Embryonic facial prominence (tissue), 1 donor: Measurements from ENCODE around the gene RAD51AP2.
"Not testable (repeated sequence)": the region's sequence is repeated elsewhere in the genome, so short reads cannot be mapped to it uniquely, and the experiment has no call there.

Experiments used
- DNase-seq: peaks from one replicate; pipeline ENCODE4 v3.0.0-alpha.2; 2016; ENCODE audit errors: extremely low spot score

Gene RAD51AP2

DNA sequence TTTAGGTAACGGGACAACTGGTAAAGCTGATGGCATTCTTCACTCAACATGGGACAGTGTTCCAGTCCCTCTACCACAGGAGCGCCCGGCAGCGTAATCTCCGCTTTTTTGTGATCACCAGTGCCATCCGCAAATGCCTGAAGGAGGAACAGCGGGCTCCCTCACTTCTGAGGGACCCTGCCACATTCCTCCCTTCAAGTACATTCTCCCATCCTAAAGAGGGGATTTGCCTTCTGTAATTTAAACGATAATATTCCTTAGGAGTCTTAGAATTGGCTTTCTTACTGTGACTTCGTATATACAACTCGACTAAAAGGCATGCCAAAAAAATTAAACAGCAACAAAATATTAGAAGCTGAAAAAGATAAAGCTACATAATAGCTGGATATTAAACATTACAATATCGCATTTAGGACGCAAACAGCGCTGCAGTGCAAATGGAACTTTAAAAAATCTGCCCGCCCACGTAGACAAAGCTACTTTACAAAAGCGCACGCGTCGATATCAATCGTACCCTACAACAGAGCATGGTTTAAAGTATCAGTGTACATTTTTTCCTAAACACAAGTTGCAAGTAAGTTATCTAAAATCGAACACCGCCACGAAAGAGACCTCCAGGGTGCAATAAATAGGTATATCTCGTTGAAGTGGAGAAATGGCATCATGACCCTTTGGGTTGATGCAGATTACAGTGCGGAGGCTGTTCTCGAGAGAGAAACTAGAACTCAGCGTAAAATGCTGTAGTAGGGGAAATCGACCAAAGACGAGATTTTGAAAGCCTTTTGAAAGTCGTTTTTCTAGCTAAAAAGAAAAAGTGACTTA lies 20.0 kb upstream of the RAD51AP2 start:
- DNase-seq = no peak

DNA sequence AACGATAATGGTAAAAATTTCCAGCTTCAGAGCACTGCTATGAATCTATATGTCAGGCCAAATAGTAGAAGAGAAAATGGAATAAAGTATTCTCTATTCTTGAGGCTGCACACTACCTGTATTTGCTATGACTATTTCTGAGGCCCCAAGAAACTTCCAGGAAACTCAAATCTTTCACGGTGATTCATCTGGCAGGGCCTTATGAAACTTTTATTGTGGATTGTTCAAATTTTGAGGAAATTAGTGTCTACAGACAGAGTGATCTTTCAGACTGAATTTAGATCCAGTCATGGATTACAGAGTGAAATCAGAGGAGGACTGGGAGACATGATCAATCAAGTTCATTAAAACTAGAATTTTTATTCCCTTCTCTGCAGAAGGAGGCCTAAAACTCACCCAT lies 18.2 kb upstream of the RAD51AP2 start:
- no peak for DNase-seq

DNA sequence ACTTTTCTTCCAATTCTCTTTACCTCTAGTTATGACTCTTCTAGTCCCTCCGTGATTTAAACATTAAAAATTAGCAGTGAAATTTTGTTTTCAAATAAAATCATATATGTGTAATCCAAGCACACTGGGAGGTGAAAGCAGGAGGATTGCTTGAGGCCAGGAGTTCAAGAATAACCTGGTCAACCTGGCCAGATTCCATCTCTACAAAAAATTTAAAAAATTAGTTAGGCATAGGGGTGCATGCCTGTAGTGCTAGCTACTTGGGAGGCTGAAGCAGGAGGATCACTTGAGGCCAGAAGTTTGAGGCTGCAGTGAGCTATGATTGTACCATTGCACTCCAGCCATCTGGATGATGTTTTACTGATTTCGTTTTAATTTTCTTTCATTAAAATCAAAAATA lies 15.3 kb upstream of the RAD51AP2 start:
- DNase-seq = no peak

DNA sequence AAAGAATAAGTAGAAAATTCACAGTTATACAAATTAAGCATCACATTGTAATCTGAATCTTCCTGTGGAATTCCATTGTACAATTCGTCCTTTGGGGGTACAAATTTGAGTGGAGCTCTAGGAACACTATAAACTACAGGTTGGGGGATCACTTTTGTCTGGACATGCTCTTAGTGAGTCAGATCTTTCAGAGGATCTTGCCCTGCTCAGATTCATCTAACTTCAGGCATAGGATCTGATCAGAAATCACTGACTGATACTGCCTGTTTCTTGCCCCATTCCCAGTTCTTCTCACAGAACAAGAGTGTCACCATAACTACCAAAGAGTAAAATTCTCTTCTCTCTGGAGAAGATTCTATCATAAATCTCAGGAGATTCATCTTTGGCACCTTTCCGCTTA lies 11.5 kb upstream of the RAD51AP2 start:
- DNase-seq = no peak

DNA sequence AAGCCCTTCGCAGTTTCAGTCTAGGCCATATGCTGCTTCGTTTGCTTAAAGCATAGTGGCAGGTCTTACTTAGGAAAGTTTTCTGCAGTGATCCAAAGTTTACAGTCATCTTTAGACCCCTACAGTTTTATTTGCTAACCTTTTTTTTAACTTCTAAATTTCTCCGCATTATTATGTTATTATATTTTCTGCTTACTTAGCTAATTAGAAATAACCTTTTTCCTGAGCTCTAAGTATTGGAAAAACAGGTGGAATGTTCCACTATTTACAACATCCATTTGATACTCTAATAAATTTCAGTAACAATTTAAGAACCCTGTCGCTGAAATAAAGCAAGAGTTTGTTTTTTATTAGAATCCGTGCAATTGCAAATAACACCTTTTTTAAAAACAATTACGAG lies 4.1 kb upstream of the RAD51AP2 start:
- no peak for DNase-seq

DNA sequence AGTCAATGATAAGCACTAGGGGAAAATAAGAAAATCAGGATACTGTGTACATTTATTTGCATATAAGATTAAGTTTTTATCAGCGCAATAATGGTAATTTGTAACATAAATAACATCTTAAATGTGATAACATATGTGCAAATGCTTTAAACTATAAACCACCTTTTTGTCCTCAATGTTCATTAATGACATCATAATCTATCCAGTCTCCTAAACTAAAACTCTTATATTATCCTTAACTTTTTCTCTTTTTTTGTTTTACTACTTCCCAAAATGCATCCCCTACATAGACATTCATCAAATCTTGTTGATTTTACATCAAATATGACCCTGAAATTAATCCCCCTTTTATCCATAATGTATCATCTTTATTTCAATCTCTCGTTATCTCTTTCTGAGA lies 3.4 kb upstream of the RAD51AP2 start:
- no peak for DNase-seq

DNA sequence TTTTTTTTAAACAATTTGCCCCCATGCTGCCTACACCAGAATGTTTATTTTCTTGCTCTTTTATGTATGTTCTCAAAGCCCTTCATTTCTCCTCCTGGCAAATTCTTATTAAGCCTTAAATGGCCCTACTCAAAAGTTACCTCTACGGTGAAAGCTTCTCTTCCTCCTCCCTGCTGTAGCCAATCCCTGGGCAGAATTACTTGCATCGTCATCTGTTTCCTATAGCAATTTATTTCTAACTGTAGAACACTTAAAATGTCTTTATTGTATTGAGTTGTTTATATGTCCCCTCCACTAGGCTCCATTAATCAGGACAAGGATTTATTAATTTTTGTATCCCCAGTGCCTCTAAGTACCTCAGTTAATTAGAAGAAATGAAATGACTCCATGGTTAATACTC lies 2.5 kb upstream of the RAD51AP2 start:
- DNase-seq = no peak

DNA sequence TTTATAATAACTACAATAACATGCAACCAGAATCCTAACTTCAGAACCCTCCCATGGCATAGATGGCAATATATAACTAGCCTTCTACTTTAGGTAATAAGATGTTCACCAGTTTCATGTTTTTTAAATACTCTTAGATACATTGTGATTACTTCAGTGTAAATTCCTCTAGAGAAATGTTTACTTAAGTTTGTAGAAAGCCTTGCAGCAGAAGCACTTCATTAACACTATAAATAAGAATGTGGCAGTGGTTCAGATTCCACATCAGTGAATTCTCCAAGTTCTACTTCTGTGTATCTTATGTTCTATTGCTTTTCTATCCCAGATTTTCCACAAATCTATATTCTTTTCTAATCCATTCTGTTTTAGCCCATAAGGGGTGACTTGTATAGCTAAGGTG lies 1.2 kb upstream of the RAD51AP2 start:
- no peak for DNase-seq

DNA sequence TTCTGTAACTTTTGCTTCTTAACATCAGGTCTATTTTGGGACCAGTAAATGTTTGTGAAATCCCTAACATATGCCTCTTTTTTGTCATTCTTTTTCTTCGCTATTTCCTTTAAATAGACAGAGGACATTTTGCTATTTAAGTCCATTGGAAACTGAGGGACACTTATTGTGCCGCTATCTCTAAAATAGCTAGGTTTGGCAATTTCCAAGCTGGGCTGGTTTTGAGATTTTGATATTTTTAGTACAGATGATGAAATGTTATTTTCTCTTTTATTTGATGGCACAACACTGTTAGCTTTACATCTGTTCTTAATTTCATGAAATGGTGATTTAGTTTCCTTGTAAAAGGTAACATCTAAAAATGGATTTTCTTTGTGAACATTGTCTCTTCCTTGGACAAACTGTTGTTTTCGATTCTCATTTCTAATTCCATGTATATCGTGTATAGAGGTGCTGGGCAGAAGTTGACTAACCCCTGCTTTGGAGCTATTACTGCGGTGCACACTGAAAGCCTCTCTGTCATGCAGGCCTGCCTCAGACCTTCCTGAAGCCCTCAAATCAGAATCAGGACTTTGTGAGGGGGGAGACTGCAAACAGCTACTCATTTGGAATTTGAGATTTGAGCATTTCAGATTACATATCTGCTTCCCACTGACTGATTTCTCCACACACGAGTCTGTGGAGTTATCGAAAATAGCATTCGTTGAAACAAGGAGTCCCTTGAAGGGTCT lies 594 bp downstream of the RAD51AP2 start:
- no peak for DNase-seq

DNA sequence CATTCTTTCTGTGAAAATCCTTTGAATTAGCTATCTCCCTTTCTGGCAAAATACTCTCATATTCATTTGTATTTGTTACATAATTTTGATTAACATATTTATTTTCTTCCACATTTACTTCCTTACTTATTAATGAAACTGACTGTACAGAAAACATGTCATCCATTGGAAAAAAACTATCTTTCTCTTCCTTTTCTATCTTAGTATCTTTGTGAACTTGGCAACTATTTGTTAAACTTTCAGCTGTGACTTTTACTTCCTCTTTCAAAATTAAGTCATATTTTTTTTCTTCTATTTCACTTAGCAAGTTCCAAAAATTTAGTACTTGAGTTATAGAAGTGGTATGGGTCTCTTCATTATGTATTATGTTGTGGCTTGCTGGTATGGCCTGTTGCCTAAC lies 2.6 kb downstream of the RAD51AP2 start:
- no peak for DNase-seq

DNA sequence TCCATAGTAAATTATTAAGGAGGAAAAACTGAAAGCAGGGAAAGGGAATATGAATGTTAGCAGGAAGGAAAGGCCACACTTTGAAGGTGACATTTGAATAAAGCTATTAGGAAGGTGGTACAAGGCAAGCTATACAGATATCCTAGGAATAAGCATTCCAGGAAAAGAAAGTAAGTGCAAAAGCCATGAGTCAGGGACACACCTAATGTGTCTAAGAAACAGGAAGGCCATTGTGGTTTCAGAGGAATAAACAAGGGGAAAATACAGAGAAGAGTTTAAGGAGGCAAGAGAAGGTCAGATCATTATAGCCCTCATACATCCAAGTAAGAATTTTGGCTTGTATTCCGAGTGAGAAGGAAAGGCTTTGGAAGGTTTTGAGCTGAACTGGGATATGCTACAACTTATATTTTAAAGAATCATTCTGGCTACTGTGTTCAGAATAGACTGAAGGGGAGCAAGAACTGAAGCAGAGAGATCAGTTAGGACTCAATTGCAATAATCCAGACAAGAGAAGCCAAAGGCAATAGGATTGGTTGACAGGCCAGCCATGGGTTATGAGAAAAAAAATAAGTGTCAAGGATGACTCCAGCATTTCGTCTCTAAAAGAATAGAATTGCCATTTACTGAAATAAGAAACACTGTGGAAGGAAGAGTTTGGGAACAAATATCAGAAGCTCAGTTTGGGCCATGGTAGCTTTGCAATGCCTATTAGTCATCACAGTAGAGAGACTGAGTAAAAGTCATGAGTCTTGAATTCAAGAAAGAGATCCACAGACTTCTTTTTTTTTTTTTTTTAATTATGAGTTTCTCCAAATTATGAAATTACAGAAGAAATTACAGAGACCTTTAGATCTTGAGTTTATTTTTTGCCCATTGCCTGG lies 11.3 kb downstream of the RAD51AP2 start:
- DNase-seq = no peak

DNA sequence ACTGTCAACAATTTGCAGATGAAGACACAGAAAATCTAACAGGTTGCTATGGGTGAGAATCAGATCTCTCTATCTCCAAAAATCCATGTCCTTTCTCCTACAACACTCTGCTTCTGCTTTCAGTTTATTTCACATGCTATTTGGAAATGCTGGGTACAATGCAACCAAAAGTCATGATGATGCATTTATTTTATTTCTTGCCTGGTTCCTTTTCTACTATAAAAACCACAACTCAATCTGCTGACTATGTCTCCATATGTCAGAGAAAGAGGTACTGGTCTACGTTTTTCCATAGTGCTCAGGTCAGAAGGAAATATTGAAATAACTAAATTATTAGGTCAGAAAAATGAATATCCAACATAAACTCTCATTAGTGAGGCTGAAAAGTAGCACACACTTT lies 20.5 kb downstream of the RAD51AP2 start:
- DNase-seq = no peak

DNA sequence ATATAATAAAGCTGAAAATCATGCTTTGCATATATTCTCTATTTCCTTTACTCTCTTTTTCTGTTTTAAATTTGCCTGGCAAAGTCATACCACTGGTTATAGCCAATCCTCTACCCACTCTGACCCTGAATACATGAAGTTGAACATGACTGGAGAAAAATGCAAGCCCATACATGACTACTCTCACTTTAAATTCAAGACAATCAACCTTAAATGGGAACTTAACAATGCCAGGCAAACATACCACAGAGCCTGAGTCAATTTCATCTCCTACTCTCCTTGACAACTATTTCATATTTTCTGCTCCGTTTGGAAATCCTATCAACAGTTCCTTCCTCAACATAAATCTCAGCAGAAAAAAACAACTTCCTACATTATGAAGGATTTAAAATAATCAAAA lies 22.6 kb downstream of the RAD51AP2 start:
- DNase-seq = no peak

DNA sequence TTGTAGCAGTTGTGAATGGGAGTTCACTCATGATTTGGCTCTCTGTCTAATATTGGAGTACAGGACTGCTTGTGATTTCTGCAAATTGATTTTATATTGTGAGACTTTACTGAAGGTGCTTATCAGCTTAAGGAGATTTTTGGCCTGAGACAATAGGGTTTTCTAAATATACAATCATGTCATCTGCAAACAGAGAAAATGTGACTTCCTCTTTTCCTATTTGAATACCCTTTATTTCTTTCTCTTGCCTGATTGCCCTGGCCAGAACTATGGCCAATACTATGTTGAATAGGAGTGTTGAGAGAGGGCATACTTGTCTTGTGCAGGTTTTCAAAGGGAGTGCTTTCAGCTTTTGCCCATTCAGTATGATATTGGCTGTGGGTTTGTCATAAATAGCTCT lies 28.1 kb downstream of the RAD51AP2 start:
- not testable (repeated sequence) for DNase-seq

DNA sequence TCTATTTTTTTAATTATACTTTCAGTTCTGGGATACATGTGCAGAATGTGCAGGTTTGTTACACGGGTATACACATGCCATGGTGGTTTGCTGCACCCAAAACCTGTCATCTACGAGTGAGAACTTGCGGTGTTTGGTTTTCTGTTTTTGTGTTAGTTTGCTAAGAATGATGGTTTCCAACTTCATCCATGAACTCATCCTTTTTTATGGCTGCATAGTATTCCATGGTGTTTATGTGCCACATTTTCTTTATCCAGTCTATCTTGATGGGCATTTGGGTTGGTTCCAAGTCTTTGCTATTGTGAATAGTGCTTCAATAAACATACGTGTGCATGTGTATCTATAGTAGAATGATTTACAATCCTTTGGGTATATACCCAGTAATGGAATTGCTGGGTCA lies 29.6 kb downstream of the RAD51AP2 start:
- not testable (repeated sequence) for DNase-seq

DNA sequence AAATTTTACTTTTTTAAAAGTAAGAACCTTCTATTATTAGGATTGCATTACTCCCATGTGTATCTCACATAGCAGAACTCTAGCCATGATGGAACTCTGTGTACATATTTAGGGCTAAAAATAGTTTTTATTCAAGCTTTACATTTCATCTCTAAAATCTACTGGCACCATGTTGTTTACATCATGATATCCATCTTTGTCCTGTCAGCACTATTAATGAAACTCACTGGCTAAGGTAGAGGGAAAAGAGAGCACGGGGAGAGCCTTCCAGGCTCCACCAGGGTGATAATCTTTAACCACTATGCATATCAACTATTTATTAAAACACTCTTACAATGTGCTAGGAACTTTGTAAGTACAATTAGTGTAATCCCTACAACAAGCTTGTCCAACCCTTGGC lies 34.7 kb downstream of the RAD51AP2 start:
- no peak for DNase-seq

DNA sequence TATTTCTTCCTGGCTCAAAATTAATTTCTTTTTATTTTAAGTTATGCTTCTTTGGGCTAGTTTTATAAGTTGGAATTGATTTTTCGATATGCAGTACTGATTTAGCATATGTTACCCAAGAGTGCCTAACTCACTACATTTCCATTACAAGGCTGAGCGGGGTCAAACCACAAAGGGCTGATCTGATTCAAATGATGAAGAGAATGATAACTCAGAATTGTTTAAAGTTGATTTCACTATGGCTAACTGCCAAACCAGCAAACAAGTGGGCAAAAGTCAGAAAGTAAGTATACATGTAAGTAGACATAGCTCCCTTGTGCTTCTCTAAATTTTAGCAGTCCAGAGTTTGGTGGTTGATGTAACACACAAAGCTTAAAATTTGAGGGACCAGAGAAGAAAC lies 35.6 kb downstream of the RAD51AP2 start:
- no peak for DNase-seq

DNA sequence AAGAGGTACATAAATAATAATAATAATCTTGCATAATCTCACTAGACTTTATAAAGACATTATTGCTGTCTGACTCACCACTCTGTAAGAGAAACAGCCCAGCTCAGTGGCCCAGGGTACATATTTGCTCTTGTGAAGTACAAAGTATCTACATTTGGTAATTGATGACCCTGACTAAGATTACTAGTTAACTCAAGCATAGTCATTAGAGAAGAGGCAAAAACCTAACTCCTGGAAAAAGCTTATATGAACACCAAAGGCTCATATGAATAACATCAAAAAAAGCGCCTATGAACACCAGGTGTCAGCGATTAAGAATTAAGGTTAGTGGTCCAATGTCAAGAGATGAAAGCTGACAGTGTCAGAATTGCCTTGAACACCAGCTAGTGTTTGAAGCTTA lies 38.4 kb downstream of the RAD51AP2 start:
- no peak for DNase-seq

DNA sequence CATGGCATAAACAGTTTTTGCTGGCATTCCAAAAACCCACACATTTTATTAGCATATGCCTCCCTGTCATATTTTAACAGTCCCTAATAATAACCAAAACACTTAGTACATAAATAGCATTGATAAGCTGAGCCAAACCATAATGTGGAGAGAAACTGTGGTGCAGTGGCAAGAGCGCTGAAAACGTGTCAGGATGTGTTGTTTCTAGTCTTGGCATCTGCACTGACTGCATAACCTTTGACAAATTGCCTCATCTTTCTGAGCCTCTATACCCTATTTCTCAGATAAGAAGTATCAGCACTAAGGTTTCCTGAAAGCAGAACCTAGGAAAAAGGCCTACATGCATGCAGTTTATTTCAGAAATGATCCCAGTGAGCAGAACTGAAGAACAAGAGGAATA lies 41.4 kb downstream of the RAD51AP2 start:
- DNase-seq = no peak

DNA sequence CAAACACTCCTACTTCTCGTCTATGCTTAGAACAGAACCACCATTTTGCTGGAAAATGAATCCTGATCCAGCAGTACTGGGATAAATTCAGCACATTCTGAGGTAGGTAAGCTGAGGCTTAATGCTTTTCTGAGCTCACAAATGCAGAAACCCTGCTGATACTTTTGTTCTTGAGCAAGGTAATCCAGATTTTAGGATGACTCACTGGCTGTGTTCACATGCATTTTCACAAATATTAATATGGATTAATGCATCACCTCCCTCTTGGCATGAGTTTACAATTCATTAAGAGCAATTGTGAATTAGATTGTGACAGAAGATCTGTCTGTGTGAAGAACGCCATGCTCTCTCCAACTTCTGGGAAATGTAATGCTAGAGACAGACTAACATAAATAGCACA lies 42.2 kb downstream of the RAD51AP2 start:
- no peak for DNase-seq

DNA sequence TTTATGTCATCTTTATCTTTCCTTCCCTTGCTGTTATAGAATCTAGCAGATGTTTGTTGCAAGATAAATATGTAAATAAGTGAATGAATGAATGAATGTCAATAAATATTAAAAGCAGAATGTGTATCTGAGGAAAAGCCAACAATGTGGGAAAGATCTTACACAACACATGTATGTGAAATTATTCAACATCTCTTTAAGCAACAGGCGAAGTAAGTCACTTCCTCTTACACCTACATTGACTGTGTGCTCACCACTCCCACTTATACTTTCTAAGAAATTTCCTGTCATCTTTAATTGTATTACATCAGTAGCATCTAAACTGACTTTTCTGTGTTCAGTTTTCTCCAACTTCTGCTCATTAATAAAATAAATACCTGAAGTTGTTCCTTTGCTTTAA lies 43.0 kb downstream of the RAD51AP2 start:
- DNase-seq = no peak

DNA sequence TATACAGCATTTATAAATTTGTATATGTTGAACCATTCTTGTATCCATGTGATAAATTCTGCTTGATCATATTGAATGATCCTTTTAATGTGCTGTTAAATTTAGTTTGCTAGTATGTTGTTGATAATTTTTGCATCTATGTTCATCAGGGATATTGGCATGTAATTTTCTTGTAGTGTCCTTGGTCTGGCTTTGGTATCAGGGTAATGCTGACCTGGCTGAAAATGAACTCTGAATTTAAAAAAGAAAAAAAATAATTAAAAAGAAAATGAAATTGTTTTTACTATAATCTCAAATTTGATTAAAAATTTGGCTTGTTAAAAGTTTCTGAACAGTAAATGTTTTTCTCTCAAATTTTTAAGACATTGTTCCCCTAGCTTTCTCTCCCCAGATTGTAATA lies 46.3 kb downstream of the RAD51AP2 start:
- DNase-seq = no peak
